ENCODE data around the gene MALRD1. TPM values are rescaled to one million over a fixed set of nuclear protein-coding genes. Genes with fewer than 3 reads are reported as not detected.

MALRD1 gene
- total RNA-seq, 4 donors from 2014 or later = 0.50 to 2.8 (median 1.6) TPM

GRCh38 chr10:19595212-19595845, 546.7 kb downstream of the MALRD1 start:
- no peaks in the 10 kb centered on the region for H3K9me3 ChIP-seq
- no peak for ATAC-seq
- no peaks in the 10 kb centered on the region for H3K4me1 ChIP-seq
- H3K27me3 ChIP-seq = no peaks in the 10 kb centered on the region
- WGBS, 2 donors (ENCODE audit: low coverage in 1 of 2) = 86 to 94% methylated on average over 8 to 9 of the region's 9 CpGs
- no peak overlapping the region for H3K4me3 ChIP-seq
- H3K36me3 ChIP-seq = no peaks in the 10 kb centered on the region
- TF ChIP-seq EP300 (IDR thresholded peaks at IDR 0.05) (no peak), POLR2A (IDR thresholded peaks at IDR 0.05) (no peak), POLR2AphosphoS5 (IDR thresholded peaks at IDR 0.05) (no peak)
- TF ChIP-seq, protein P1, sequence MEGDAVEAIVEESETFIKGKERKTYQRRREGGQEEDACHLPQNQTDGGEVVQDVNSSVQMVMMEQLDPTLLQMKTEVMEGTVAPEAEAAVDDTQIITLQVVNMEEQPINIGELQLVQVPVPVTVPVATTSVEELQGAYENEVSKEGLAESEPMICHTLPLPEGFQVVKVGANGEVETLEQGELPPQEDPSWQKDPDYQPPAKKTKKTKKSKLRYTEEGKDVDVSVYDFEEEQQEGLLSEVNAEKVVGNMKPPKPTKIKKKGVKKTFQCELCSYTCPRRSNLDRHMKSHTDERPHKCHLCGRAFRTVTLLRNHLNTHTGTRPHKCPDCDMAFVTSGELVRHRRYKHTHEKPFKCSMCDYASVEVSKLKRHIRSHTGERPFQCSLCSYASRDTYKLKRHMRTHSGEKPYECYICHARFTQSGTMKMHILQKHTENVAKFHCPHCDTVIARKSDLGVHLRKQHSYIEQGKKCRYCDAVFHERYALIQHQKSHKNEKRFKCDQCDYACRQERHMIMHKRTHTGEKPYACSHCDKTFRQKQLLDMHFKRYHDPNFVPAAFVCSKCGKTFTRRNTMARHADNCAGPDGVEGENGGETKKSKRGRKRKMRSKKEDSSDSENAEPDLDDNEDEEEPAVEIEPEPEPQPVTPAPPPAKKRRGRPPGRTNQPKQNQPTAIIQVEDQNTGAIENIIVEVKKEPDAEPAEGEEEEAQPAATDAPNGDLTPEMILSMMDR (IDR thresholded peaks at IDR 0.05) = no peak
- no peak overlapping the region for H3K27ac ChIP-seq

DNA sequence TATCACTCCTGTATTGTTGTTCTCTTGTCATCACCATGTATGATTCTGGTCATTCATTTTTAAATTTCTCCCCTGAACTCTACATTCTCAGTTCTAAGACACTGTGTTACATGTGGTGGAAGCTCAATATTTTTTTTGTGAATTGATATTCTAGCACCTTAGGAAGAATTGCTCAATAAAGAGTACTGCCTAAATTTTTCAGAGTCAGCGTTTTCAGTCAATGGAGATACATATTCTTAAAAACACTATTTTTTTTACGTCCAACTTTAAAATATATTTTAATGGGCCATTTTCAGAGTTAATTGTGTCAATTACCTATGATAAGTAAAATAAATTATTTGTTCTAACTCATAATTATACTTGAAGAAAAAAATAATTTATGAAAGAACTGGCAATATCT, 557.2 kb downstream of the MALRD1 start:
- no peak for TF ChIP-seq POLR2A (IDR thresholded peaks at IDR 0.05)
- TF ChIP-seq, protein P1 (IDR thresholded peaks at IDR 0.05) = no peak
- TF ChIP-seq EP300 (IDR thresholded peaks at IDR 0.05) = no peak
- TF ChIP-seq POLR2AphosphoS5 (IDR thresholded peaks at IDR 0.05) = no peak
- no peaks in the 10 kb centered on the region for H3K9me3 ChIP-seq
- no peak overlapping the region for H3K27ac ChIP-seq
- H3K27me3 ChIP-seq = no peaks in the 10 kb centered on the region
- no peak for ATAC-seq
- no peaks in the 10 kb centered on the region for H3K36me3 ChIP-seq
- H3K4me1 ChIP-seq = no peaks in the 10 kb centered on the region
- 85 to 92% methylated on average over 2 of the region's 2 CpGs for WGBS, 2 donors (ENCODE audit: low coverage in 1 of 2)
- H3K4me3 ChIP-seq = no peak overlapping the region

DNA sequence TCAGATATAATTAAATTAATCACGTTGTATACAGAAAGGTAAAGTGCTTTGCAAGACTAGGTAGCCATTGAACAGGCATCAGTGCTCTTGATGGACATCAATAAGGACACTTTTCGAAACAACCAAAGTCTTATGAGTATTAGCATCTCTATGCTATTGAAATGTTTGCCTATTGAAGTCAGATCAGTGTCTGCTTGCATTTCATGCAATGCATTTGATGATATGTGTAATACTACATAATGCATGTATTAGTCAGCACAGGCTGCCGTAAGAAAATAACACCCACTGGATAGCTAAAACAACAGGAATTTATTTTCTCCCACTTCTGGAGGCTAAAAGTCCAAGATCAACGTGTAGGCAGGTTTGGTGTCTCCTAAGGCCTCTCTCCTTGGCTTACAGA, 558.4 kb downstream of the MALRD1 start:
- no peak overlapping the region for H3K4me3 ChIP-seq
- WGBS, 2 donors (ENCODE audit: low coverage in 1 of 2) = 78 to 87% methylated on average over 4 of the region's 4 CpGs
- TF ChIP-seq POLR2AphosphoS5 (IDR thresholded peaks at IDR 0.05) (no peak), EP300 (IDR thresholded peaks at IDR 0.05) (no peak), POLR2A (IDR thresholded peaks at IDR 0.05) (no peak)
- TF ChIP-seq, protein P1 (IDR thresholded peaks at IDR 0.05) = no peak

GRCh38 chr10:19611775-19612174, 563.2 kb downstream of the MALRD1 start:
- Histone ChIP-seq H3K27ac (no peak overlapping the region), H3K36me3 (no peaks in the 10 kb centered on the region), H3K9me3 (no peaks in the 10 kb centered on the region), H3K4me3 (no peak overlapping the region), H3K27me3 (no peaks in the 10 kb centered on the region), H3K4me1 (no peaks in the 10 kb centered on the region)
- TF ChIP-seq, protein P1 (IDR thresholded peaks at IDR 0.05) = no peak
- ATAC-seq = no peak

More for the DNA sequence above, 558.4 kb downstream of the MALRD1 start:
- no peaks in the 10 kb centered on the region for H3K4me1 ChIP-seq
- H3K27ac ChIP-seq = no peak overlapping the region
- no peaks in the 10 kb centered on the region for H3K36me3 ChIP-seq
- H3K9me3 ChIP-seq = no peaks in the 10 kb centered on the region
- no peaks in the 10 kb centered on the region for H3K27me3 ChIP-seq
- no peak for ATAC-seq

- no peak for ATAC-seq
- WGBS, 2 donors (ENCODE audit: low coverage in 1 of 2) = 30 to 65% methylated on average over 2 of the region's 2 CpGs
- no peaks in the 10 kb centered on the region for H3K9me3 ChIP-seq
- H3K27me3 ChIP-seq = no peaks in the 10 kb centered on the region
- H3K27ac ChIP-seq = no peak overlapping the region
- no peak overlapping the region for H3K4me3 ChIP-seq
- no peak for TF ChIP-seq POLR2AphosphoS5 (IDR thresholded peaks at IDR 0.05)
- TF ChIP-seq EP300 (IDR thresholded peaks at IDR 0.05) = no peak
- TF ChIP-seq, protein P1 (IDR thresholded peaks at IDR 0.05) = no peak
- H3K4me1 ChIP-seq = no peaks in the 10 kb centered on the region
- no peaks in the 10 kb centered on the region for H3K36me3 ChIP-seq
Measured at GRCh38 chr10:19616966-19617365, 568.4 kb downstream of the MALRD1 start.
